NB4 (cell line): Measurements from ENCODE around the gene CCSER1.

Source experiments
- POLR2A ChIP-seq: IDR thresholded peaks from 2 replicates; pipeline ENCODE4 v1.6.1; 2011; ENCODE audit warnings: mild to moderate bottlenecking; ENCODE audit not compliant: insufficient read length; ENCODE audit errors: extremely low read depth
- TF ChIP-seq, protein P1 (sequence below): IDR thresholded peaks from one replicate; pipeline ENCODE4 v1.5.1; 2012; ENCODE audit warnings: low read depth, low read length

DNA sequence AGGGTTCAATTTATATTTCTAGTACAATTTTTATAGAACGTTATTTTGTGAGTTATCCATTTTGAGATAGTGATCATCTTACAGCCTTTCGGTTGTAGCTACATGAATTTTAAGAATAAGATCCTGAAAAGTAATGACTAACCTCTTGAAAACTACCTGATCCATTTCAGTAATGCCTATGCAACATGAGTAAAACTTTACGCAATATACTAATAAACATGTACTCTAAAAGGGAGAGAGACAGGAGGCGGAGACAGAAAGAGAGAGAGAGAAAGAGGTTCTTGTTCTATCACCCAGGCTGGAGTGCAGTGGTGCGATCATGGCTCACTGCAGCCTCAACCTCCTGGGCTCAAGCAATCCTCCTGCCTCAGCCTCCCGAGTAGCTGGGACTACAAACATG, 816.1 kb downstream of the CCSER1 start:
- TF ChIP-seq, protein P1, sequence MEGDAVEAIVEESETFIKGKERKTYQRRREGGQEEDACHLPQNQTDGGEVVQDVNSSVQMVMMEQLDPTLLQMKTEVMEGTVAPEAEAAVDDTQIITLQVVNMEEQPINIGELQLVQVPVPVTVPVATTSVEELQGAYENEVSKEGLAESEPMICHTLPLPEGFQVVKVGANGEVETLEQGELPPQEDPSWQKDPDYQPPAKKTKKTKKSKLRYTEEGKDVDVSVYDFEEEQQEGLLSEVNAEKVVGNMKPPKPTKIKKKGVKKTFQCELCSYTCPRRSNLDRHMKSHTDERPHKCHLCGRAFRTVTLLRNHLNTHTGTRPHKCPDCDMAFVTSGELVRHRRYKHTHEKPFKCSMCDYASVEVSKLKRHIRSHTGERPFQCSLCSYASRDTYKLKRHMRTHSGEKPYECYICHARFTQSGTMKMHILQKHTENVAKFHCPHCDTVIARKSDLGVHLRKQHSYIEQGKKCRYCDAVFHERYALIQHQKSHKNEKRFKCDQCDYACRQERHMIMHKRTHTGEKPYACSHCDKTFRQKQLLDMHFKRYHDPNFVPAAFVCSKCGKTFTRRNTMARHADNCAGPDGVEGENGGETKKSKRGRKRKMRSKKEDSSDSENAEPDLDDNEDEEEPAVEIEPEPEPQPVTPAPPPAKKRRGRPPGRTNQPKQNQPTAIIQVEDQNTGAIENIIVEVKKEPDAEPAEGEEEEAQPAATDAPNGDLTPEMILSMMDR, result no peak
- TF ChIP-seq POLR2A, result no peak
